ENCODE data around the gene CORO2B.

GRCh38 chr15:68711406-68711805 lies 132.6 kb downstream of the CORO2B start:
- TF ChIP-seq CTCF (IDR thresholded peaks at IDR 0.05) (no peak), POLR2A (IDR thresholded peaks at IDR 0.05) (no peak)

Measured in Peyer's patch (tissue), 4 donors.